Liver (tissue), 9 donors: Measurements from ENCODE around the gene NAA40. TPM values are rescaled to one million over a fixed set of nuclear protein-coding genes. Genes with fewer than 3 reads are reported as not detected.

Experiments
- DNase-seq: peaks from one replicate; pipeline ENCODE4 v3.0.0-alpha.2; 2017; ENCODE audit warnings: low spot score
- H3K27ac ChIP-seq, 2 donors: one replicate each; pipeline ENCODE4 v1.7.0; 2013; ENCODE audit warnings: inconsistent platforms in 2 of 2, low read length in 2 of 2, control low read depth in 1 of 2, low read depth in 1 of 2, mild to moderate bottlenecking in 1 of 2
- H3K27me3 ChIP-seq, 4 donors: one replicate each; pipeline versions ENCODE4 v1.6.1 to v1.7.0; 2013; ENCODE audit warnings: low read length in 3 of 4, inconsistent platforms in 1 of 4, mild to moderate bottlenecking in 1 of 4, moderate library complexity in 1 of 4; ENCODE audit not compliant: control insufficient read depth in 4 of 4, insufficient read depth in 4 of 4
- H3K36me3 ChIP-seq, 4 donors: one replicate each; pipeline versions ENCODE4 v1.6.1 to v1.7.0; 2013; ENCODE audit warnings: low read length in 3 of 4, mild to moderate bottlenecking in 3 of 4, low read depth in 1 of 4, moderate library complexity in 1 of 4; ENCODE audit not compliant: control insufficient read depth in 4 of 4, insufficient read depth in 3 of 4
- H3K4me1 ChIP-seq, 4 donors: one replicate each; pipeline versions ENCODE4 v1.6.1 to v1.7.0; 2013; ENCODE audit warnings: low read length in 3 of 4, mild to moderate bottlenecking in 3 of 4, moderate library complexity in 1 of 4; ENCODE audit not compliant: control insufficient read depth in 4 of 4, insufficient read depth in 4 of 4
- H3K4me3 ChIP-seq, 3 donors: one replicate each; pipeline versions ENCODE4 v1.6.1 to v1.7.0; 2013; ENCODE audit warnings: low read length in 3 of 3, control low read depth in 1 of 3, low read depth in 1 of 3, mild to moderate bottlenecking in 1 of 3
- H3K9ac ChIP-seq, 2 donors: one replicate each; pipeline ENCODE4 v1.7.0; 2013; ENCODE audit warnings: low read length in 2 of 2, mild to moderate bottlenecking in 2 of 2, moderate library complexity in 2 of 2, control low read depth in 1 of 2, low read depth in 1 of 2
- H3K9me3 ChIP-seq, 4 donors: one replicate each; pipeline versions ENCODE4 v1.6.1 to v1.7.0; 2013; ENCODE audit warnings: low read length in 3 of 4; ENCODE audit not compliant: control insufficient read depth in 4 of 4
- ATF3 ChIP-seq: IDR thresholded peaks from 2 replicates; pipeline ENCODE4 v1.6.1; 2016; ENCODE audit warnings: antibody characterized with exemption
- CTCF ChIP-seq: fragments of 150-350 bp; IDR thresholded peaks from 2 replicates; pipeline ENCODE4 v1.5.1; 2017; ENCODE audit warnings: improper control_type of control experiment, low read depth, low read length; ENCODE audit not compliant: missing input control
- FOXA1 ChIP-seq: IDR thresholded peaks from 2 replicates; pipeline ENCODE4 v1.6.1; 2016; ENCODE audit warnings: antibody characterized with exemption
- HNF4A ChIP-seq, 2 donors: conservative IDR thresholded peaks; 2 replicates each; pipeline ENCODE4 v1.6.1; 2016; ENCODE audit warnings: antibody characterized with exemption in 2 of 2, mild to moderate bottlenecking in 2 of 2
- MAX ChIP-seq: IDR thresholded peaks from 2 replicates; pipeline ENCODE4 v1.6.1; 2016; ENCODE audit warnings: antibody characterized with exemption
- RAD21 ChIP-seq, 2 donors: IDR thresholded peaks; 2 replicates each; pipeline ENCODE4 v1.6.1; 2016; ENCODE audit warnings: antibody characterized with exemption in 2 of 2, mild to moderate bottlenecking in 2 of 2
- REST ChIP-seq: IDR thresholded peaks from 2 replicates; pipeline ENCODE4 v1.6.1; 2016; ENCODE audit warnings: antibody characterized with exemption, mild to moderate bottlenecking
- RXRA ChIP-seq, 2 donors: IDR thresholded peaks; 2 replicates each; pipeline ENCODE4 v1.6.1; 2017 to 2018; ENCODE audit warnings: antibody characterized with exemption in 2 of 2, mild to moderate bottlenecking in 1 of 2
- SP1 ChIP-seq: IDR thresholded peaks from 2 replicates; pipeline ENCODE4 v1.6.1; 2018; ENCODE audit warnings: antibody characterized with exemption, mild to moderate bottlenecking
- TAF1 ChIP-seq: conservative IDR thresholded peaks from 2 replicates; pipeline ENCODE4 v1.6.1; 2016; ENCODE audit warnings: antibody characterized with exemption, mild to moderate bottlenecking
- ZBTB33 ChIP-seq: IDR thresholded peaks from 2 replicates; pipeline ENCODE4 v1.6.1; 2016; ENCODE audit warnings: antibody characterized with exemption
- WGBS: extraction: QIAGEN DNeasy Blood & Tissue Kit; methylation state at CpG from one replicate; pipeline ENCODE4 v1.1.7; 2013; 5-methylcytosine and 5-hydroxymethylcytosine counted together
- polyA plus RNA-seq, 2 donors: library from polyadenylated mRNA; stranded (reverse) in 1 of 2; unstranded in 1 of 2; fragments of 200-250 nt in 1 of 2; fragments of >200 nt in 1 of 2; fragmentation: Nextera tagmentation in 1 of 2; extraction: Ambion mirVana in 1 of 2; gene quantifications; one replicate each; pipeline versions ENCODE4 v1.2.1 to v1.2.3, GENCODE V29; 2013 to 2015
- total RNA-seq, 2 donors: library from RNA; depleted of rRNA; stranded (reverse); fragments of >200 nt; gene quantifications; one replicate each; pipeline ENCODE4 v1.2.3, GENCODE V29; 2014
- donor health status: healthy.
- donor health status: healthy.
- donor health status: healthy.
- donor health status: healthy.
- donor health status: healthy.

The NAA40 gene
- total and polyA plus RNA-seq, 4 donors = 3.0 to 7.3 (median 4.7) TPM

GRCh38 chr11:63944987-63945386 lies 6.2 kb downstream of the NAA40 start:
- H3K27ac ChIP-seq = peak overlapping the region in 1 of 2 donors; percentile 5
- TF ChIP-seq MAX (no peak), FOXA1 (no peak), SP1 (peak; percentile 14), ATF3 (no peak), RXRA (IDR thresholded peaks at IDR 0.05) (peak; percentile 82 to 87), HNF4A (conservative IDR thresholded peaks at IDR 0.05) (peak; percentile 57 to 61), ZBTB33 (no peak)
- DNase-seq = no peak
- H3K4me3 ChIP-seq = no peak overlapping the region
- H3K4me1 ChIP-seq = peaks cover 6 to 13% (median 10%) of the 10 kb centered on the region in 4 donors
- H3K9me3 ChIP-seq = no peaks in the 10 kb centered on the region
- WGBS = 41% methylated on average over 8 of the region's 8 CpGs
- H3K9ac ChIP-seq = no peak overlapping the region
- H3K36me3 ChIP-seq = peaks cover 0 to 3% (median 0%) of the 10 kb centered on the region in 4 donors
- no peaks in the 10 kb centered on the region for H3K27me3 ChIP-seq

- WGBS = 42% methylated on average over 14 of the region's 14 CpGs
- Histone ChIP-seq H3K36me3 (peaks cover 0 to 3% (median 0%) of the 10 kb centered on the region in 4 donors), H3K27me3 (no peaks in the 10 kb centered on the region), H3K4me1 (peaks cover 6 to 12% (median 10%) of the 10 kb centered on the region in 4 donors), H3K4me3 (no peak overlapping the region), H3K9ac (no peak overlapping the region), H3K9me3 (no peaks in the 10 kb centered on the region), H3K27ac (peak overlapping the region in 1 of 2 donors; percentile 5)
- peak; percentile 56 for DNase-seq
- TF ChIP-seq RAD21 (IDR thresholded peaks at IDR 0.05) (peak; percentile 92 to 96), TAF1 (no peak), RXRA (IDR thresholded peaks at IDR 0.05) (peak in 1 of 2 donors; percentile 22), HNF4A (conservative IDR thresholded peaks at IDR 0.05) (no peak), SP1 (no peak), CTCF (peak; percentile 92), REST (no peak), ZBTB33 (no peak)
Measured at GRCh38 chr11:63945477-63946163, 6.8 kb downstream of the NAA40 start.
